ENCODE data around the gene MRPL10.
A peak's percentile ranks its signal among the peaks of the same experiment; 100 is the strongest.

DNA sequence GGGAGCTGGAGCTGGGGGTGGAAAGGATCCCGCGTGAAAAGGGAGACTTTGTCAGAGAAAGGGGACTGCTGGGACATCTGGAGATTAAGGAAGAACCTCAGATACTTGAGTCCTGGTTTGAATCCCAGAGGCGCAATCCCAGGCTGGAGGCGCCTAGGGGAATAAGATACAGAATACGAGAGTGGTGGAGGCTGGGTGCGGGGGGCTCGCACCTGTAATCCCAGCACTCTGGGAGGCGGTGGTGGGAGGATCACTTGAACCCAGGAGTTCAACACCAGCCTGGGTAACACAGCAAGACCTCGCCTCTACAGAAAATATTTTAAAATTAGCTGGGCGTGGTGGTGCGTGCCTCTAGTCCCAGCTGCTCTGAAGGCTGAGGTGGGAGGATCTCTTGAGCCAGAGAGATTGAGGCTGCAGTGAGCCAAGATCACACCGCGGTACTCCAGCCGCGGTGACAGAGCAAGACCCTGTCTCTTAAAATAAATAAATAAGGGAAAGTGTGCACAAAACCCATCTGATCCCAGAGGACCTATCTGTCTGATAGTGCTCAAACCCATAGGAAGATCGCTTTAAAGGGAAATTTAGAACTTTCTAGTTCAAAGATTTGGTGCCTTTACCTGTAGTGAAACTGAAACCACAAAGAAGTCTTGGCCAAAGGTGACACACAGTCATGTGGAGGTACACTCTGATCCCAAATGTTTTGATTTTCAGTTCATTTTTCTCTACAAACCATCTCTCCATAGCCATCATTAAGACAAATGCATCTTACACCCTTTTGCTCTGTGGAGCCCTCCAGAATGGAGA lies 10.3 kb upstream of the MRPL10 start:
- TF ChIP-seq, protein P1, sequence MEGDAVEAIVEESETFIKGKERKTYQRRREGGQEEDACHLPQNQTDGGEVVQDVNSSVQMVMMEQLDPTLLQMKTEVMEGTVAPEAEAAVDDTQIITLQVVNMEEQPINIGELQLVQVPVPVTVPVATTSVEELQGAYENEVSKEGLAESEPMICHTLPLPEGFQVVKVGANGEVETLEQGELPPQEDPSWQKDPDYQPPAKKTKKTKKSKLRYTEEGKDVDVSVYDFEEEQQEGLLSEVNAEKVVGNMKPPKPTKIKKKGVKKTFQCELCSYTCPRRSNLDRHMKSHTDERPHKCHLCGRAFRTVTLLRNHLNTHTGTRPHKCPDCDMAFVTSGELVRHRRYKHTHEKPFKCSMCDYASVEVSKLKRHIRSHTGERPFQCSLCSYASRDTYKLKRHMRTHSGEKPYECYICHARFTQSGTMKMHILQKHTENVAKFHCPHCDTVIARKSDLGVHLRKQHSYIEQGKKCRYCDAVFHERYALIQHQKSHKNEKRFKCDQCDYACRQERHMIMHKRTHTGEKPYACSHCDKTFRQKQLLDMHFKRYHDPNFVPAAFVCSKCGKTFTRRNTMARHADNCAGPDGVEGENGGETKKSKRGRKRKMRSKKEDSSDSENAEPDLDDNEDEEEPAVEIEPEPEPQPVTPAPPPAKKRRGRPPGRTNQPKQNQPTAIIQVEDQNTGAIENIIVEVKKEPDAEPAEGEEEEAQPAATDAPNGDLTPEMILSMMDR (conservative IDR thresholded peaks at IDR 0.05) = peak; percentile 30; the same call in 1 of the 2 replicates
- TF ChIP-seq EZH2 (IDR thresholded peaks at IDR 0.05; ENCODE audit: low read depth) = no peak

All from PC-9 (cell line).